ENCODE results near the gene SORT1. TPM values are rescaled to one million over a fixed set of nuclear protein-coding genes. Genes with fewer than 3 reads are reported as not detected.

Gene SORT1
- polyA plus RNA-seq, 1 experiment, result 38.6 TPM

- no peaks in the 10 kb centered on the region for H3K27me3 ChIP-seq (ENCODE audit: control insufficient read depth, insufficient read depth, low read length)
- no peak overlapping the region for H3K4me3 ChIP-seq (ENCODE audit: low read depth, low read length)
- no peak for DNase-seq (ENCODE audit: low read depth)
- TF ChIP-seq CTCF (IDR thresholded peaks at IDR 0.05; ENCODE audit: insufficient read depth, low read depth, low read length), result no peak
- POLR2A ChIA-PET, result no interaction called here
- CTCF ChIA-PET, result interaction anchor here (0.9 to 1.4 kb wide), 3 partner anchors 8 to 74 kb away, joined by 3 read pairs; partner anchors contain the start of gene PSRC1
- H3K36me3 ChIP-seq (ENCODE audit: control insufficient read depth, insufficient read depth, low read length), result peaks cover 3% of the 10 kb centered on the region
These were observed 41.2 kb downstream of the SORT1 start for GRCh38 chr1:109356505-109356904.

GRCh38 chr1:109354929-109355328 is 42.8 kb downstream of the SORT1 start:
- TF ChIP-seq CTCF (IDR thresholded peaks at IDR 0.05; ENCODE audit: insufficient read depth, low read depth, low read length), result no peak
- no peak for DNase-seq (ENCODE audit: low read depth)
- Histone ChIP-seq H3K4me3 (ENCODE audit: low read depth, low read length) (no peak overlapping the region), H3K36me3 (ENCODE audit: control insufficient read depth, insufficient read depth, low read length) (peaks cover 8% of the 10 kb centered on the region), H3K27me3 (ENCODE audit: control insufficient read depth, insufficient read depth, low read length) (no peaks in the 10 kb centered on the region)
- POLR2A ChIA-PET, result no interaction called here
- CTCF ChIA-PET, result no interaction called here

- no peak for TF ChIP-seq CTCF (IDR thresholded peaks at IDR 0.05; ENCODE audit: insufficient read depth, low read depth, low read length)
- ChIA-PET CTCF (interaction anchor here (0.6 kb wide), 1 partner anchor 75 kb away, joined by 3 read pairs; no protein-coding TSS in a partner anchor), POLR2A (interaction anchor here (0.6 kb wide), 1 partner anchor 15 kb away, joined by 6 read pairs; no protein-coding TSS in a partner anchor)
- Histone ChIP-seq H3K4me3 (ENCODE audit: low read depth, low read length) (no peak overlapping the region), H3K27me3 (ENCODE audit: control insufficient read depth, insufficient read depth, low read length) (no peaks in the 10 kb centered on the region), H3K36me3 (ENCODE audit: control insufficient read depth, insufficient read depth, low read length) (peaks cover 11% of the 10 kb centered on the region)
- no peak for DNase-seq (ENCODE audit: low read depth)
These were observed 46.3 kb downstream of the SORT1 start for GRCh38 chr1:109351457-109351856.

- POLR2A ChIA-PET, result no interaction called here
- no peak for DNase-seq (ENCODE audit: low read depth)
These were observed 47.1 kb downstream of the SORT1 start for GRCh38 chr1:109350655-109351054.

GRCh38 chr1:109350182-109350581 is 47.5 kb downstream of the SORT1 start:
- ChIA-PET CTCF (interaction anchor here (0.7 kb wide), 1 partner anchor 35 kb away, joined by 4 read pairs; no protein-coding TSS in a partner anchor), POLR2A (no interaction called here)
- no peak overlapping the region for H3K4me3 ChIP-seq (ENCODE audit: low read depth, low read length)
- no peak for DNase-seq (ENCODE audit: low read depth)
- TF ChIP-seq CTCF (IDR thresholded peaks at IDR 0.05; ENCODE audit: insufficient read depth, low read depth, low read length), result no peak
- peaks cover 11% of the 10 kb centered on the region for H3K36me3 ChIP-seq (ENCODE audit: control insufficient read depth, insufficient read depth, low read length)
- H3K27me3 ChIP-seq (ENCODE audit: control insufficient read depth, insufficient read depth, low read length), result no peaks in the 10 kb centered on the region

More at GRCh38 chr1:109350655-109351054, 47.1 kb downstream of the SORT1 start:
- no peak for TF ChIP-seq CTCF (IDR thresholded peaks at IDR 0.05; ENCODE audit: insufficient read depth, low read depth, low read length)
- Histone ChIP-seq H3K4me3 (ENCODE audit: low read depth, low read length) (no peak overlapping the region), H3K36me3 (ENCODE audit: control insufficient read depth, insufficient read depth, low read length) (peaks cover 11% of the 10 kb centered on the region), H3K27me3 (ENCODE audit: control insufficient read depth, insufficient read depth, low read length) (no peaks in the 10 kb centered on the region)
- CTCF ChIA-PET, result interaction anchor here (0.7 kb wide), 1 partner anchor 35 kb away, joined by 4 read pairs; no protein-coding TSS in a partner anchor

Measured in BJ (cell line).